Esophagus muscularis mucosa (tissue), 4 donors: ENCODE results near the gene DCAF15. TPM values are rescaled to one million over a fixed set of nuclear protein-coding genes. Genes with fewer than 3 reads are reported as not detected.

Experiments used
- DNase-seq: peaks from one replicate; pipeline ENCODE4 v3.0.0-alpha.2; 2017; ENCODE audit errors: extremely low spot score
- H3K27ac ChIP-seq, 4 donors: fragments of 200-600 bp; sonication (generic); replicated peaks in 1 of 4; 1 replicate in 3 of 4; 2 replicates in 1 of 4; pipeline ENCODE4 v1.5.1; 2016 to 2019; ENCODE audit warnings: mild to moderate bottlenecking in 1 of 4
- H3K27me3 ChIP-seq, 4 donors: fragments of 200-600 bp; sonication (generic); one replicate each; pipeline versions ENCODE4 v1.5.1 to v1.6.0; 2016 to 2019
- H3K36me3 ChIP-seq, 4 donors: fragments of 200-600 bp; sonication (generic); one replicate each; pipeline ENCODE4 v1.5.1; 2016 to 2019
- H3K4me1 ChIP-seq, 4 donors: fragments of 200-600 bp; sonication (generic); one replicate each; pipeline ENCODE4 v1.5.1; 2016 to 2019
- H3K4me3 ChIP-seq, 4 donors: fragments of 200-600 bp; sonication (generic); 1 replicate in 2 of 4; 2 replicates in 2 of 4; pipeline ENCODE4 v1.5.1; 2016 to 2019; ENCODE audit warnings: mild to moderate bottlenecking in 4 of 4, moderate library complexity in 1 of 4
- H3K9me3 ChIP-seq, 4 donors: fragments of 200-600 bp; sonication (generic); 1 replicate in 3 of 4; 2 replicates in 1 of 4; pipeline ENCODE4 v1.5.1; 2016 to 2019
- EP300 ChIP-seq: sonication (generic); formaldehyde crosslinking; IDR thresholded peaks from one replicate; pipeline ENCODE4 v1.6.1; 2017; ENCODE audit warnings: antibody characterized with exemption
- POLR2A ChIP-seq: fragments of 450-650 bp; IDR thresholded peaks from one replicate; pipeline ENCODE4 v1.6.1; 2017; ENCODE audit warnings: antibody characterized with exemption, moderate library complexity, mild to moderate bottlenecking, low read depth
- POLR2AphosphoS5 ChIP-seq, 2 donors: sonication (generic); formaldehyde crosslinking; IDR thresholded peaks; one replicate each; pipeline ENCODE4 v1.6.1; 2017; ENCODE audit warnings: antibody characterized with exemption in 2 of 2
- WGBS: methylation state at CpG from one replicate; pipeline ENCODE4 v1.1.5; 2018; 5-methylcytosine and 5-hydroxymethylcytosine counted together
- intact Hi-C: fragments of 100-400 bp; cut with DNase I; formaldehyde crosslinking; loops from one replicate; pipeline ENCODE4 v1.15.1; 2023
- total RNA-seq, 4 donors: library from RNA; depleted of rRNA; stranded (reverse); fragments of >200 nt; gene quantifications; one replicate each; pipeline versions ENCODE4 v1.1.0 to v1.2.1, GENCODE V29; 2016
- TF ChIP-seq, protein P1 (sequence below), 3 experiments: fragments of 200-600 bp in 2 of 3; fragments of 450-650 bp in 1 of 3; sonication (generic) in 2 of 3; IDR thresholded peaks; one replicate each; pipeline ENCODE4 v1.5.1; 2017 to 2019; ENCODE audit warnings: antibody characterized with exemption in 3 of 3, mild to moderate bottlenecking in 2 of 3, moderate library complexity in 1 of 3

DCAF15 gene
- total RNA-seq, 4 donors from 2014 or later, result 9.8 to 23.9 (median 13.4) TPM

DNA sequence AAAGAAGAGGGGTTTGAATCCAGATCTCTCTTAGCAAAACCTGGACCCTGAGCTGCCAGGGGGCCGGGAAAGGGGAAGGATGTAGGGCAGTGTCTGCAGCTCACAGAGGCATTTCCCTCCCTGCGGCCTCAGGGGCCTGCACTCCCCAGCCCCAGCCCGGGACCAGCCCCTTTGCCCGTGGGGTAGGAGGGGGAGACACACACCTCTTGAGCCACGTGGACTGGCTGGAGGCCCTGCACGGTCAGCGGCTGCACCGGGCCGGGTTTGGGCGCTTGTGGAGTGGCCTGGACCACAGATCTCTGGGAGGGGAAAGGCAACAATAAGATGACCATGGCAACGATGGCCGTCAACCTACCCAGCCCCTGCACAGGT is 26.9 kb downstream of the DCAF15 start:
- no CpG with 5 or more reads among the region's 12 CpGs for WGBS
- H3K4me1 ChIP-seq, result peaks cover 23 to 25% (median 24%) of the 10 kb centered on the region in 4 donors
- peaks cover 0 to 27% (median 13%) of the 10 kb centered on the region in 4 donors for H3K36me3 ChIP-seq
- H3K9me3 ChIP-seq, result no peaks in the 10 kb centered on the region
- H3K4me3 ChIP-seq, result peak overlapping the region; percentile 60 to 71 (median 68)
- H3K27ac ChIP-seq, result peak overlapping the region; percentile 66 to 80 (median 76)
- intact Hi-C loops, result no loop called here
- no peaks in the 10 kb centered on the region for H3K27me3 ChIP-seq
- TF ChIP-seq POLR2AphosphoS5 (IDR thresholded peaks at IDR 0.05), result no peak
- TF ChIP-seq POLR2A, result no peak
- TF ChIP-seq, protein P1, sequence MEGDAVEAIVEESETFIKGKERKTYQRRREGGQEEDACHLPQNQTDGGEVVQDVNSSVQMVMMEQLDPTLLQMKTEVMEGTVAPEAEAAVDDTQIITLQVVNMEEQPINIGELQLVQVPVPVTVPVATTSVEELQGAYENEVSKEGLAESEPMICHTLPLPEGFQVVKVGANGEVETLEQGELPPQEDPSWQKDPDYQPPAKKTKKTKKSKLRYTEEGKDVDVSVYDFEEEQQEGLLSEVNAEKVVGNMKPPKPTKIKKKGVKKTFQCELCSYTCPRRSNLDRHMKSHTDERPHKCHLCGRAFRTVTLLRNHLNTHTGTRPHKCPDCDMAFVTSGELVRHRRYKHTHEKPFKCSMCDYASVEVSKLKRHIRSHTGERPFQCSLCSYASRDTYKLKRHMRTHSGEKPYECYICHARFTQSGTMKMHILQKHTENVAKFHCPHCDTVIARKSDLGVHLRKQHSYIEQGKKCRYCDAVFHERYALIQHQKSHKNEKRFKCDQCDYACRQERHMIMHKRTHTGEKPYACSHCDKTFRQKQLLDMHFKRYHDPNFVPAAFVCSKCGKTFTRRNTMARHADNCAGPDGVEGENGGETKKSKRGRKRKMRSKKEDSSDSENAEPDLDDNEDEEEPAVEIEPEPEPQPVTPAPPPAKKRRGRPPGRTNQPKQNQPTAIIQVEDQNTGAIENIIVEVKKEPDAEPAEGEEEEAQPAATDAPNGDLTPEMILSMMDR (IDR thresholded peaks at IDR 0.05), result no peak
- no peak for TF ChIP-seq EP300
- DNase-seq, result no peak

DNA sequence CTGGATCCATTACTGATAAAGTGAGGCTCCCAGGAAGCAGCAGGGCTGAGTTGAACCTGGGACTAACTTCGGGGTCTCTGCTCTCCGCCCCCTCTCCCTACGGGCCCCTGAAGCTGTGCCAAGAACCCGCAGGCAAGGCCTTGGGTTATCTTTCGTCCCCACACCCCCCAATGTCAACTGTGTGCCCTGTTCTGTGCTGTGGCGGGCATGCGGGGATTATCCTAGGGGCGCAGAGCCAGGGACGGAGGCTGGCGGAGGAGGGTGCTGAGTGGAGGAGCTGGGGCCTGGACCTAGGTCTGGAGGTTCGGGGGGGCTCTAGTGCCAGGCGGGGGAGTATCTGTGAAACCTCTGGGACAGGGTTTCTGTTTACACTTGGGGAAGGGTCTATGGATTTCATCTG is 27.4 kb downstream of the DCAF15 start:
- no CpG with 5 or more reads among the region's 12 CpGs for WGBS
- Histone ChIP-seq H3K36me3 (peaks cover 0 to 22% (median 10%) of the 10 kb centered on the region in 4 donors), H3K27ac (peak overlapping the region in 2 of 4 donors; percentile 75 to 80), H3K4me1 (peaks cover 23 to 25% (median 24%) of the 10 kb centered on the region in 4 donors), H3K4me3 (peak overlapping the region in 2 of 4 donors; percentile 65 to 71), H3K9me3 (no peaks in the 10 kb centered on the region), H3K27me3 (no peaks in the 10 kb centered on the region)
- TF ChIP-seq POLR2AphosphoS5 (IDR thresholded peaks at IDR 0.05) (no peak), POLR2A (no peak), EP300 (no peak)
- TF ChIP-seq, protein P1 (IDR thresholded peaks at IDR 0.05), result no peak
- intact Hi-C loops, result no loop called here
- no peak for DNase-seq

DNA sequence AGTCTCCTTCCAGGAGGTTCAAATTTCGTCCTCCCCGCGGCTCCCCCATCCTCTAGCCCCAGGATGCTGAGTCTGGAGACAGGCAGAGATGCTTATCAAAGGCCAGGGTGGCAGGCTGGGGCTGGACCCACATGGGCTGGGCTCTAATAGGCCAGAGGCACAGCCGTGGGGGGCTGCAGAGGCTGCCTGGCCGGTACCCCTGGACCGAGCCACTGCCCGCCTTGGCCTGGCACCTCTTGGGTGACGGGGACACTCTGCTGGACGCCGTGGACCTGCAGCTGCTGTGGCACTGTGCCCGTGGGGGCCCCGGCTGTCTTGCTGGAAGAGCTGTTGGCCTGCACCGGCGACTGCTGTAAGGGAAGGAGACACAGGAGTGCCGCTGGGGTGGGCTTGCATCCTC is 28.0 kb downstream of the DCAF15 start:
- no peaks in the 10 kb centered on the region for H3K9me3 ChIP-seq
- no peak overlapping the region for H3K27ac ChIP-seq
- H3K36me3 ChIP-seq, result peaks cover 0 to 18% (median 10%) of the 10 kb centered on the region in 4 donors
- DNase-seq, result no peak
- intact Hi-C loops, result no loop called here
- no peak overlapping the region for H3K4me3 ChIP-seq
- TF ChIP-seq, protein P1 (IDR thresholded peaks at IDR 0.05), result no peak
- no peak for TF ChIP-seq POLR2A
- no peak for TF ChIP-seq POLR2AphosphoS5 (IDR thresholded peaks at IDR 0.05)
- TF ChIP-seq EP300, result no peak
- H3K4me1 ChIP-seq, result peaks cover 23 to 25% (median 23%) of the 10 kb centered on the region in 4 donors
- 93% methylated on average over 6 of the region's 15 CpGs for WGBS
- H3K27me3 ChIP-seq, result no peaks in the 10 kb centered on the region

DNA sequence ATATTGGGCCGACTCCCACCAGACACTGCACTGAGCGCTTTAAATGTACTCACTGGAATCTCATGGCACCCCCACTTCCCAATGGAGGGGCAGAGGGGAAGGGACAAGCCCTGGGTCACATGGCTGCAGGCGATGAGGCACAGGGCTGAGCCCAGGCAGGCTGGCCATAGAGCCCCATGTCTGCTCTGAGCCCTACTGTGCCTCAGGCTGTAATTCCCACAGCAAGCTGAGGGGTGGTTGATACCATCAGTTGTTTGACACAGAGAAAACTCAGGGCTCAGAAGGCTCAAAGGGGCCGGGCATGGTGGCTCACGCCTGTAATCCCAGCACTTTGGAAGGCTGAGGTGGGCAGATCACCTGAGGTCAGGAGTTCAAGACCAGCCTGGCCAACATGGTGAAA is 28.7 kb downstream of the DCAF15 start:
- DNase-seq, result no peak
- H3K9me3 ChIP-seq, result no peaks in the 10 kb centered on the region
- H3K4me1 ChIP-seq, result peaks cover 25 to 31% (median 29%) of the 10 kb centered on the region in 4 donors
- H3K27me3 ChIP-seq, result no peaks in the 10 kb centered on the region
- intact Hi-C loops, result no loop called here
- peaks cover 0 to 14% (median 10%) of the 10 kb centered on the region in 4 donors for H3K36me3 ChIP-seq
- no peak overlapping the region for H3K27ac ChIP-seq
- no peak overlapping the region for H3K4me3 ChIP-seq
- TF ChIP-seq, protein P1 (IDR thresholded peaks at IDR 0.05), result no peak
- no peak for TF ChIP-seq POLR2A
- TF ChIP-seq POLR2AphosphoS5 (IDR thresholded peaks at IDR 0.05), result no peak
- TF ChIP-seq EP300, result no peak
- 98% methylated on average over 3 of the region's 5 CpGs for WGBS

DNA sequence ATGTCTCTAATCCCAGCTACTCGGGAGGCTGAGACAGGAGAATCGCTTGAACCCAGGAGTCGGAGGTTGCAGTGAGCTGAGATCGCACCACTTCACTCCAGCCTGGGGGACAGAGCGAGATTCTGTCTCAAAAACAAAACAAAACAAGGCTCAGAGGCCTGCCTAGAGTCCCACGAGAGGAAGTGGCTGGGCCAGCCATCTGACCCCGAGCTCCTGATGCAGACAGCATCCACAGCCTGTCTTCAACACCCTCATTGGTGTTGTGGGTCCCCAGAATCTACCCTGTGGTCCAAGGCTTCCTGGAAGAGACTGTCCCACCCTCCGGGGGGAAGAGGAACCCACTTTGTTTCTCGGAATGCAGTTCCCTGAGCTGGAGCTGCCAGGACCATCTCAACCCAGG is 29.2 kb downstream of the DCAF15 start:
- Histone ChIP-seq H3K27ac (no peak overlapping the region), H3K9me3 (no peaks in the 10 kb centered on the region), H3K27me3 (no peaks in the 10 kb centered on the region), H3K4me1 (peaks cover 29 to 35% (median 34%) of the 10 kb centered on the region in 4 donors), H3K36me3 (peaks cover 0 to 12% (median 9%) of the 10 kb centered on the region in 4 donors), H3K4me3 (no peak overlapping the region)
- 76% methylated on average over 8 of the region's 9 CpGs for WGBS
- no peak for DNase-seq
- TF ChIP-seq EP300 (no peak), POLR2AphosphoS5 (IDR thresholded peaks at IDR 0.05) (no peak), POLR2A (no peak)
- TF ChIP-seq, protein P1 (IDR thresholded peaks at IDR 0.05), result no peak
- intact Hi-C loops, result no loop called here
